ENCODE results near the gene TARM1. TPM values are rescaled to one million over a fixed set of nuclear protein-coding genes. Genes with fewer than 3 reads are reported as not detected.
"Not testable (repeated sequence)": the region's sequence is repeated elsewhere in the genome, so short reads cannot be mapped to it uniquely, and the experiment has no call there.

The TARM1 gene
- total and polyA plus RNA-seq, 2 of the 8 experiments (the other 6 are each of a cell fraction or from before 2014, with no cell fraction given): not detected

DNA sequence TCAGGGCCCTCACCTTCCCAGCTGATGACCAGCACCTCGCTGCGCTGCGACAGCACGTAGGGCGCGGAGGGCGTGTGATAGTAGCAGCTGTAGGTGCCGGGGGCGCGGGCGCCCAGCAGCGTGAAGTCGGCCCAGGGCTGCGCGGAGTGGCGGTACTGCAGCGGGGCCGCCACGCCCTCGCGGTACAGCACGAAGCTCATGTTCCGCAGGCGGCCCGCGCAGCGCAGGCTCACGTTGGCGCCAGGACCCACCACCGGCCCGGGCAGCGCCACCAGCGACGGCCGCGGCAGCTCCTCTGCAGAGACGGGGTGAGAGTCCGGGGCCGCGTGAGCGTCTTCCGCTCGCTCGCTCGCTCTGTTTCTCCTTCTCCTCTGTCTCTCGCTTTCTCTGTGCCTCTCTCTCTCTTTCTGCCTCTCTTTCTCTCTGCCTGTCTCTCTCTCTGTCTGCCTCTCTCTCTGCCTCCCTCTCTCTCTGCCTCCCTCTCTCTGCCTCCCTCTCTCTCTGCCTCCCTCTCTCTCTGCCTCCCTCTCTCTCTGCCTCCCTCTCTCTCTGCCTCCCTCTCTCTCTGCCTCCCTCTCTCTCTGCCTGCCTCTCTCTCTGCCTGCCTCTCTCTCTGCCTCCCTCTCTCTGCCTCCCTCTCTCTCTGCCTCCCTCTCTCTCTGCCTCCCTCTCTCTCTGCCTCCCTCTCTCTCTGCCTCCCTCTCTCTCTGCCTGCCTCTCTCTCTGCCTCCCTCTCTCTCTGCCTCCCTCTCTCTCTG is 14.9 kb upstream of the TARM1 start:
- H3K27ac ChIP-seq (ENCODE audit: low read depth, low read length); H3K23ac ChIP-seq (ENCODE audit: insufficient read length); FAIRE-seq; H4K20me1 ChIP-seq (replicated peaks in 1 of 2; ENCODE audit: control insufficient read depth in 1 of 2, insufficient read depth in 2 of 2, low read length in 2 of 2); H3K9me3 ChIP-seq (ENCODE audit: insufficient read depth in 2 of 2, low read depth in 1 of 2, low read length in 1 of 2); H3K4me1 ChIP-seq (replicated peaks in 1 of 4; ENCODE audit: control insufficient read depth in 3 of 4, insufficient read depth in 4 of 4, low read length in 3 of 4); H2BK5ac ChIP-seq (ENCODE audit: low read depth, low read length); H2BK120ac ChIP-seq (replicated peaks; ENCODE audit: low read depth, low read length); H3K79me1 ChIP-seq (ENCODE audit: low read depth, low read length); H2AK5ac ChIP-seq (ENCODE audit: low read depth, low read length); H3K14ac ChIP-seq (ENCODE audit: insufficient read length); H3K36me3 ChIP-seq (ENCODE audit: control insufficient read depth in 2 of 4, insufficient read depth in 4 of 4, low read length in 3 of 4); H4K5ac ChIP-seq (ENCODE audit: insufficient read length, low read depth, low read length); H3K56ac ChIP-seq (replicated peaks; ENCODE audit: insufficient read length, low read depth, low read length); H3K79me2 ChIP-seq (ENCODE audit: control insufficient read depth in 1 of 2, insufficient read depth in 2 of 2, low read length in 2 of 2); H2BK20ac ChIP-seq (ENCODE audit: low read length): not testable (repeated sequence)
- peak in 1 of 2 experiments; percentile 74 for DNase-seq (ENCODE audit: low read depth in 1 of 2, low spot score in 2 of 2)
- Histone ChIP-seq H3K23me2 (ENCODE audit: low read depth, low read length) (peaks cover 13% of the 10 kb centered on the region; the same call in 1 of the 2 replicates), H3K9ac (replicated peaks in 1 of 4; ENCODE audit: extremely low read depth in 1 of 4, low read depth in 3 of 4, low read length in 3 of 4) (peak overlapping the region in 1 of 4 experiments; percentile 21; a peak in 1 of 7 replicates), H3K4ac (replicated peaks; ENCODE audit: insufficient read length, low read depth, low read length) (peak overlapping the region; percentile 53), H2BK12ac (ENCODE audit: low read depth, low read length) (peak overlapping the region; percentile 68; the same call in 1 of the 2 replicates), H3K18ac (ENCODE audit: extremely low read depth, low read length) (peak overlapping the region; percentile 71), H2BK15ac (ENCODE audit: low read length) (peak overlapping the region; percentile 88; the same call in 1 of the 2 replicates), H4K8ac (ENCODE audit: extremely low read depth, insufficient read depth, low read length) (peak overlapping the region; percentile 86), H3K4me3 (ENCODE audit: extremely low read depth in 1 of 4, insufficient read depth in 2 of 4, low read depth in 3 of 4, low read length in 4 of 4) (peak overlapping the region; percentile 33 to 64 (median 52)), H3K4me2 (ENCODE audit: insufficient read depth in 1 of 2, low read depth in 2 of 2, low read length in 2 of 2) (peak overlapping the region; percentile 51 to 92), H2AFZ (ENCODE audit: low read length) (peak overlapping the region; percentile 92; the same call in 1 of the 2 replicates), H4K91ac (replicated peaks; ENCODE audit: insufficient read length, low read length) (peak overlapping the region; percentile 54), H3K27me3 (replicated peaks in 1 of 4; ENCODE audit: control insufficient read depth in 3 of 4, extremely low read depth in 1 of 4, insufficient read depth in 3 of 4, low read length in 3 of 4) (peaks cover 6 to 29% (median 19%) of the 10 kb centered on the region in 4 experiments)
- TF ChIP-seq RNF2 (IDR thresholded peaks at IDR 0.05; ENCODE audit: borderline replicate concordance, low read depth, low read length, missing control alignments, poor library complexity, severe bottlenecking) (peak; percentile 32), ASH2L (IDR thresholded peaks at IDR 0.05; ENCODE audit: low read length) (peak; percentile 53), RBBP5 (IDR thresholded peaks at IDR 0.05; ENCODE audit: borderline replicate concordance, low read depth, low read length) (peak; percentile 69; the same call in 1 of the 2 replicates), EZH2 (IDR thresholded peaks at IDR 0.05; ENCODE audit: low read depth, low read length, severe bottlenecking) (peak; percentile 43), KDM4A (IDR thresholded peaks at IDR 0.05; ENCODE audit: low read depth, low read length, severe bottlenecking) (peak; percentile 91), SUZ12 (IDR thresholded peaks at IDR 0.05; ENCODE audit: low read length) (peak; percentile 71), HDAC2 (IDR thresholded peaks at IDR 0.05; ENCODE audit: borderline replicate concordance in 1 of 2, low read depth in 2 of 2, low read length in 2 of 2) (0 out of 4 replicates have a peak, but pooled peaks of 1 of the 2 experiments have one; percentile 26)
- TF ChIP-seq, protein P1, sequence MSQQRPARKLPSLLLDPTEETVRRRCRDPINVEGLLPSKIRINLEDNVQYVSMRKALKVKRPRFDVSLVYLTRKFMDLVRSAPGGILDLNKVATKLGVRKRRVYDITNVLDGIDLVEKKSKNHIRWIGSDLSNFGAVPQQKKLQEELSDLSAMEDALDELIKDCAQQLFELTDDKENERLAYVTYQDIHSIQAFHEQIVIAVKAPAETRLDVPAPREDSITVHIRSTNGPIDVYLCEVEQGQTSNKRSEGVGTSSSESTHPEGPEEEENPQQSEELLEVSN (IDR thresholded peaks at IDR 0.05): peak; percentile 94
- TF ChIP-seq, protein P2, sequence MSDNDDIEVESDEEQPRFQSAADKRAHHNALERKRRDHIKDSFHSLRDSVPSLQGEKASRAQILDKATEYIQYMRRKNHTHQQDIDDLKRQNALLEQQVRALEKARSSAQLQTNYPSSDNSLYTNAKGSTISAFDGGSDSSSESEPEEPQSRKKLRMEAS (IDR thresholded peaks at IDR 0.05): peak; percentile 94
- WGBS, 2 experiments (ENCODE audit: extremely low coverage in 1 of 2, insufficient coverage in 1 of 2, insufficient read length in 1 of 2, insufficient replicate concordance in 2 of 2, low coverage in 1 of 2, low lambda C conversion rate in 2 of 2, missing lambda C conversion rate in 1 of 2): 2% methylated on average over 40 of the region's 46 CpGs; no CpG with 5 or more reads in 1 of the 2 experiments
- ChIA-PET CTCF (ENCODE audit: partially characterized antibody) (interaction anchor here (0.6 to 2.4 kb wide), 11 partner anchors 10 to 303 kb away, joined by 3 to 7 read pairs (median 4); no protein-coding TSS in a partner anchor), POLR2A (ENCODE audit: partially characterized antibody) (interaction anchor here (0.6 to 6.1 kb wide), 14 partner anchors 11 to 229 kb away, joined by 3 to 37 read pairs (median 4); partner anchors contain the start of genes CNOT3, MYADM, PRPF31 and TFPT)
